HepG2 (cell line): Measurements from ENCODE around the gene PRRT2. TPM values are rescaled to one million over a fixed set of nuclear protein-coding genes. Genes with fewer than 3 reads are reported as not detected.

Source experiments
- DMAP1 ChIP-seq: IDR thresholded peaks from 2 replicates; pipeline ENCODE4 v1.6.1; 2016
- DRAP1 ChIP-seq: IDR thresholded peaks from 2 replicates; pipeline ENCODE4 v1.6.1; 2016; ENCODE audit warnings: missing genetic modification reagents, missing compliant biosample characterization
- GPN1 ChIP-seq: sonication (generic); formaldehyde crosslinking; IDR thresholded peaks from 2 replicates; pipeline ENCODE4 v1.5.1; 2020; ENCODE audit warnings: missing genetic modification reagents, borderline replicate concordance
- HMGXB4 ChIP-seq, 2 experiments: sonication (generic) in 1 of 2; formaldehyde crosslinking in 1 of 2; IDR thresholded peaks; 2 replicates each; pipeline versions ENCODE4 v1.4.0 to v1.6.1; 2018 to 2020; ENCODE audit warnings: missing genetic modification reagents in 2 of 2, borderline replicate concordance in 1 of 2, low read depth in 1 of 2, mild to moderate bottlenecking in 1 of 2, missing biosample characterization in 1 of 2
- KLF6 ChIP-seq: IDR thresholded peaks from 2 replicates; pipeline ENCODE4 v1.8.0; 2016; ENCODE audit warnings: missing biosample characterization, missing genetic modification reagents
- MXD3 ChIP-seq: IDR thresholded peaks from 2 replicates; pipeline ENCODE4 v1.6.1; 2016; ENCODE audit warnings: mild to moderate bottlenecking, missing biosample characterization, missing genetic modification reagents
- PAX8 ChIP-seq: sonication (generic); formaldehyde crosslinking; IDR thresholded peaks from 2 replicates; pipeline ENCODE4 v1.8.0; 2022; ENCODE audit warnings: mild to moderate bottlenecking, missing genetic modification reagents, borderline replicate concordance
- POLR2AphosphoS2 ChIP-seq: IDR thresholded peaks from 2 replicates; pipeline ENCODE4 v1.6.1; 2011; ENCODE audit warnings: low read depth, low read length, improper control_type of control experiment
- TGIF2 ChIP-seq: IDR thresholded peaks from 2 replicates; pipeline ENCODE4 v1.6.1; 2016; ENCODE audit warnings: control low read depth, missing compliant biosample characterization
- ZC3H4 ChIP-seq: sonication (generic); formaldehyde crosslinking; IDR thresholded peaks from 2 replicates; pipeline ENCODE4 v1.4.0; 2020; ENCODE audit warnings: missing genetic modification reagents, borderline replicate concordance
- ZFP36 ChIP-seq: fragments of 150-350 bp; IDR thresholded peaks from 2 replicates; pipeline ENCODE4 v1.6.1; 2018; ENCODE audit warnings: borderline replicate concordance, low read length, low read depth; ENCODE audit not compliant: partially characterized antibody
- ZFP90 ChIP-seq: sonication (generic); formaldehyde crosslinking; IDR thresholded peaks from 2 replicates; pipeline ENCODE4 v1.8.0; 2022; ENCODE audit warnings: missing genetic modification reagents, mild to moderate bottlenecking, inconsistent platforms, borderline replicate concordance
- ZFP91 ChIP-seq: sonication (generic); formaldehyde crosslinking; IDR thresholded peaks from 2 replicates; pipeline ENCODE4 v1.9.0; 2022; ENCODE audit warnings: missing genetic modification reagents, mild to moderate bottlenecking, borderline replicate concordance
- ZNF10 ChIP-seq: sonication (generic); formaldehyde crosslinking; IDR thresholded peaks from 2 replicates; pipeline ENCODE4 v1.4.0; 2020; ENCODE audit warnings: mild to moderate bottlenecking, low read depth, missing genetic modification reagents, borderline replicate concordance
- ZNF205 ChIP-seq: IDR thresholded peaks from 2 replicates; pipeline ENCODE4 v1.6.1; 2018; ENCODE audit warnings: missing biosample characterization, missing genetic modification reagents
- ZNF224 ChIP-seq: sonication (generic); formaldehyde crosslinking; IDR thresholded peaks from 2 replicates; pipeline ENCODE4 v1.5.0; 2020; ENCODE audit warnings: mild to moderate bottlenecking, missing genetic modification reagents
- ZNF232 ChIP-seq: sonication (generic); formaldehyde crosslinking; IDR thresholded peaks from 2 replicates; pipeline ENCODE4 v1.4.0; 2020; ENCODE audit warnings: missing genetic modification reagents, borderline replicate concordance
- ZNF431 ChIP-seq: sonication (generic); formaldehyde crosslinking; IDR thresholded peaks from 2 replicates; pipeline ENCODE4 v1.9.0; 2022; ENCODE audit warnings: missing genetic modification reagents, low read depth, mild to moderate bottlenecking, borderline replicate concordance
- ZNF530 ChIP-seq: sonication (generic); formaldehyde crosslinking; IDR thresholded peaks from 2 replicates; pipeline ENCODE4 v1.5.0; 2020; ENCODE audit warnings: low read depth, mild to moderate bottlenecking, missing genetic modification reagents
- ZNF547 ChIP-seq: sonication (generic); formaldehyde crosslinking; IDR thresholded peaks from 2 replicates; pipeline ENCODE4 v1.5.1; 2020; ENCODE audit warnings: mild to moderate bottlenecking, missing genetic modification reagents
- ZNF567 ChIP-seq: sonication (generic); formaldehyde crosslinking; IDR thresholded peaks from 2 replicates; pipeline ENCODE4 v1.8.1; 2023; ENCODE audit warnings: mild to moderate bottlenecking, missing genetic modification reagents, borderline replicate concordance
- ZNF7 ChIP-seq: IDR thresholded peaks from 2 replicates; pipeline ENCODE4 v1.6.1; 2016; ENCODE audit warnings: missing biosample characterization, missing genetic modification reagents
- ZNF737 ChIP-seq: sonication (generic); formaldehyde crosslinking; IDR thresholded peaks from 2 replicates; pipeline ENCODE4 v1.5.0; 2020; ENCODE audit warnings: missing genetic modification reagents, mild to moderate bottlenecking, borderline replicate concordance
- ZNF879 ChIP-seq: sonication (generic); formaldehyde crosslinking; IDR thresholded peaks from 2 replicates; pipeline ENCODE4 v1.8.1; 2023; ENCODE audit warnings: missing genetic modification reagents
- polyA plus RNA-seq, 8 experiments: library from polyadenylated mRNA; depleted of rRNA in 3 of 8; stranded (reverse) in 7 of 8; unstranded in 1 of 8; fragments of >200 nt; fragmentation: Illumina TruSeq in 4 of 8; extraction: Trizol in 4 of 8; gene quantifications; 2 replicates each; pipeline versions ENCODE4 v1.2.1 to v1.2.3, GENCODE V29; 2011 to 2016; ENCODE audit warnings: low read depth in 4 of 8, missing spikeins in 1 of 8, mixed read lengths in 1 of 8; ENCODE audit not compliant: insufficient read depth in 1 of 8
- total RNA-seq, 5 experiments: library from RNA; depleted of rRNA; stranded (reverse); fragments of >200 nt; fragmentation: Illumina TruSeq; extraction: Trizol; gene quantifications; 2 replicates each; pipeline ENCODE4 v1.2.3, GENCODE V29; 2016; ENCODE audit warnings: low read depth in 1 of 5

The PRRT2 gene
- total and polyA plus RNA-seq, 2 of the 13 experiments (the other 11 are each of a cell fraction or from before 2014, with no cell fraction given): 0.51 to 1.1 TPM

- TF ChIP-seq HMGXB4 (CRISPR knock-in tag; IDR thresholded peaks at IDR 0.05; ENCODE audit: borderline replicate concordance in 1 of 2, low read depth in 1 of 2) (peak; percentile 83 to 86), ZNF224 (CRISPR knock-in tag) (no peak), PAX8 (CRISPR knock-in tag) (no peak), ZNF232 (CRISPR knock-in tag) (no peak), ZNF530 (no peak), DMAP1 (CRISPR knock-in tag) (peak; percentile 79; the same call in 1 of the 2 replicates), ZNF547 (CRISPR knock-in tag) (peak; percentile 51; the same call in 1 of the 2 replicates), ZFP36 (no peak), ZNF879 (no peak), POLR2AphosphoS2 (no peak), ZC3H4 (CRISPR knock-in tag) (no peak), ZNF737 (no peak), ZFP90 (CRISPR knock-in tag) (no peak), ZNF205 (CRISPR knock-in tag) (peak; percentile 41; the same call in 1 of the 2 replicates), MXD3 (CRISPR knock-in tag) (peak; percentile 88), ZFP91 (CRISPR knock-in tag) (peak; percentile 100), GPN1 (no peak), ZNF7 (CRISPR knock-in tag) (no peak), KLF6 (CRISPR knock-in tag) (peak; percentile 80), ZNF10 (CRISPR knock-in tag) (no peak), TGIF2 (CRISPR knock-in tag) (peak; percentile 52; the same call in 1 of the 2 replicates), DRAP1 (CRISPR knock-in tag) (peak; percentile 86), ZNF431 (CRISPR knock-in tag) (0 out of 2 replicates have a peak, but pooled peaks have one; percentile 38), ZNF567 (CRISPR knock-in tag) (0 out of 2 replicates have a peak, but pooled peaks have one; percentile 64)
Observed at GRCh38 chr16:29862884-29863668, 51.1 kb downstream of the PRRT2 start, which contains the start of gene CDIPT (continued).
